Measurements from ENCODE around the gene CPT1A. TPM values are rescaled to one million over a fixed set of nuclear protein-coding genes. Genes with fewer than 3 reads are reported as not detected.
"Not testable (repeated sequence)": the region's sequence is repeated elsewhere in the genome, so short reads cannot be mapped to it uniquely, and the experiment has no call there.

The CPT1A gene
- total RNA-seq, 1 donor from 2014 or later = 45.5 TPM

- Mint-ChIP-seq H3K27ac (no peak overlapping the region), H3K4me1 (ENCODE audit: low read depth) (peaks cover 9% of the 10 kb centered on the region), H3K36me3 (ENCODE audit: low read depth) (no peaks in the 10 kb centered on the region), H3K4me3 (ENCODE audit: low read depth) (no peak overlapping the region), H3K9me3 (peaks cover 5% of the 10 kb centered on the region), H3K27me3 (ENCODE audit: low read depth) (peaks cover 13% of the 10 kb centered on the region)
- intact Hi-C loops (cut with micrococcal nuclease) = no loop called here
- DNase-seq (ENCODE audit: low spot score) = no peak
Observed at GRCh38 chr11:68865241-68865640, 23.5 kb upstream of the CPT1A start.

- no peak overlapping the region for H3K4me3 Mint-ChIP-seq (ENCODE audit: low read depth)
- intact Hi-C loops (cut with micrococcal nuclease) = no loop called here
- H3K9me3 Mint-ChIP-seq = peaks cover 5% of the 10 kb centered on the region
Observed at GRCh38 chr11:68863553-68864265, 22.0 kb upstream of the CPT1A start.

GRCh38 chr11:68862421-68862820 lies 20.7 kb upstream of the CPT1A start:
- no peak overlapping the region for H3K27ac Mint-ChIP-seq
- peaks cover 3% of the 10 kb centered on the region for H3K27me3 Mint-ChIP-seq (ENCODE audit: low read depth)
- H3K9me3 Mint-ChIP-seq = peaks cover 5% of the 10 kb centered on the region
- intact Hi-C loops (cut with micrococcal nuclease) = no loop called here
- H3K4me3 Mint-ChIP-seq (ENCODE audit: low read depth) = no peak overlapping the region
- H3K36me3 Mint-ChIP-seq (ENCODE audit: low read depth) = no peaks in the 10 kb centered on the region
- DNase-seq (ENCODE audit: low spot score) = no peak
- no peaks in the 10 kb centered on the region for H3K4me1 Mint-ChIP-seq (ENCODE audit: low read depth)

More at GRCh38 chr11:68863553-68864265, 22.0 kb upstream of the CPT1A start:
- Mint-ChIP-seq H3K27ac (no peak overlapping the region), H3K27me3 (ENCODE audit: low read depth) (peaks cover 3% of the 10 kb centered on the region), H3K4me1 (ENCODE audit: low read depth) (no peaks in the 10 kb centered on the region), H3K36me3 (ENCODE audit: low read depth) (no peaks in the 10 kb centered on the region)
- no peak for DNase-seq (ENCODE audit: low spot score)

GRCh38 chr11:68859123-68859522 lies 17.4 kb upstream of the CPT1A start:
- peaks cover 23% of the 10 kb centered on the region for H3K27me3 Mint-ChIP-seq (ENCODE audit: low read depth)
- no peak for DNase-seq (ENCODE audit: low spot score)
- H3K27ac Mint-ChIP-seq = no peak overlapping the region
- H3K4me3 Mint-ChIP-seq (ENCODE audit: low read depth) = no peak overlapping the region
- intact Hi-C loops (cut with micrococcal nuclease) = no loop called here
- H3K4me1 Mint-ChIP-seq (ENCODE audit: low read depth) = no peaks in the 10 kb centered on the region
- peaks cover 5% of the 10 kb centered on the region for H3K9me3 Mint-ChIP-seq
- no peaks in the 10 kb centered on the region for H3K36me3 Mint-ChIP-seq (ENCODE audit: low read depth)

- no peak overlapping the region for H3K4me3 Mint-ChIP-seq (ENCODE audit: low read depth)
- intact Hi-C loops (cut with micrococcal nuclease) = no loop called here
- H3K27me3 Mint-ChIP-seq (ENCODE audit: low read depth) = peaks cover 40% of the 10 kb centered on the region
- H3K4me1 Mint-ChIP-seq (ENCODE audit: low read depth) = no peaks in the 10 kb centered on the region
- DNase-seq (ENCODE audit: low spot score) = no peak
- H3K36me3 Mint-ChIP-seq (ENCODE audit: low read depth) = no peaks in the 10 kb centered on the region
- H3K9me3 Mint-ChIP-seq = no peaks in the 10 kb centered on the region
- H3K27ac Mint-ChIP-seq = no peak overlapping the region
Observed at GRCh38 chr11:68857037-68857586, 15.4 kb upstream of the CPT1A start.

GRCh38 chr11:68856425-68857030 lies 14.8 kb upstream of the CPT1A start:
- not testable (repeated sequence) for H3K4me3 Mint-ChIP-seq (ENCODE audit: low read depth)

GRCh38 chr11:68855205-68855981 lies 13.7 kb upstream of the CPT1A start:
- Mint-ChIP-seq H3K4me3 (ENCODE audit: low read depth) (peak overlapping the region; percentile 8), H3K27ac (no peak overlapping the region), H3K36me3 (ENCODE audit: low read depth) (no peaks in the 10 kb centered on the region), H3K27me3 (ENCODE audit: low read depth) (peaks cover 43% of the 10 kb centered on the region), H3K9me3 (no peaks in the 10 kb centered on the region), H3K4me1 (ENCODE audit: low read depth) (no peaks in the 10 kb centered on the region)
- intact Hi-C loops (cut with micrococcal nuclease) = no loop called here
- DNase-seq (ENCODE audit: low spot score) = no peak

More at GRCh38 chr11:68856425-68857030, 14.8 kb upstream of the CPT1A start:
- intact Hi-C loops (cut with micrococcal nuclease); H3K9me3 Mint-ChIP-seq; H3K27ac Mint-ChIP-seq; H3K36me3 Mint-ChIP-seq (ENCODE audit: low read depth); H3K4me1 Mint-ChIP-seq (ENCODE audit: low read depth); DNase-seq (ENCODE audit: low spot score): not testable (repeated sequence)
- H3K27me3 Mint-ChIP-seq (ENCODE audit: low read depth) = peaks cover 43% of the 10 kb centered on the region

GRCh38 chr11:68854273-68854958 lies 12.7 kb upstream of the CPT1A start:
- no peak overlapping the region for H3K4me3 Mint-ChIP-seq (ENCODE audit: low read depth)
- intact Hi-C loops (cut with micrococcal nuclease) = no loop called here

GRCh38 chr11:68852628-68853027 lies 10.9 kb upstream of the CPT1A start:
- Mint-ChIP-seq H3K4me1 (ENCODE audit: low read depth) (no peaks in the 10 kb centered on the region), H3K27me3 (ENCODE audit: low read depth) (peaks cover 45% of the 10 kb centered on the region), H3K9me3 (no peaks in the 10 kb centered on the region), H3K36me3 (ENCODE audit: low read depth) (no peaks in the 10 kb centered on the region), H3K4me3 (ENCODE audit: low read depth) (no peak overlapping the region), H3K27ac (no peak overlapping the region)
- DNase-seq (ENCODE audit: low spot score) = no peak
- intact Hi-C loops (cut with micrococcal nuclease) = no loop called here

More at GRCh38 chr11:68854273-68854958, 12.7 kb upstream of the CPT1A start:
- Mint-ChIP-seq H3K4me1 (ENCODE audit: low read depth) (no peaks in the 10 kb centered on the region), H3K27me3 (ENCODE audit: low read depth) (peaks cover 43% of the 10 kb centered on the region), H3K9me3 (no peaks in the 10 kb centered on the region), H3K27ac (no peak overlapping the region), H3K36me3 (ENCODE audit: low read depth) (no peaks in the 10 kb centered on the region)
- DNase-seq (ENCODE audit: low spot score) = no peak

- Mint-ChIP-seq H3K4me3 (ENCODE audit: low read depth) (no peak overlapping the region), H3K4me1 (ENCODE audit: low read depth) (peaks cover 8% of the 10 kb centered on the region), H3K36me3 (ENCODE audit: low read depth) (no peaks in the 10 kb centered on the region), H3K27ac (no peak overlapping the region), H3K27me3 (ENCODE audit: low read depth) (peaks cover 27% of the 10 kb centered on the region), H3K9me3 (no peaks in the 10 kb centered on the region)
- no peak for DNase-seq (ENCODE audit: low spot score)
- intact Hi-C loops (cut with micrococcal nuclease) = no loop called here
Observed at GRCh38 chr11:68848429-68848828, 6.7 kb upstream of the CPT1A start.

- DNase-seq (ENCODE audit: low spot score) = no peak
- Mint-ChIP-seq H3K27me3 (ENCODE audit: low read depth) (peaks cover 17% of the 10 kb centered on the region), H3K36me3 (ENCODE audit: low read depth) (no peaks in the 10 kb centered on the region), H3K4me3 (ENCODE audit: low read depth) (no peak overlapping the region), H3K4me1 (ENCODE audit: low read depth) (peaks cover 15% of the 10 kb centered on the region), H3K9me3 (no peaks in the 10 kb centered on the region), H3K27ac (no peak overlapping the region)
- intact Hi-C loops (cut with micrococcal nuclease) = no loop called here
Observed at GRCh38 chr11:68847395-68847794, 5.7 kb upstream of the CPT1A start.

- Mint-ChIP-seq H3K36me3 (ENCODE audit: low read depth) (no peaks in the 10 kb centered on the region), H3K27ac (no peak overlapping the region), H3K9me3 (no peaks in the 10 kb centered on the region), H3K27me3 (ENCODE audit: low read depth) (peaks cover 14% of the 10 kb centered on the region), H3K4me1 (ENCODE audit: low read depth) (peaks cover 19% of the 10 kb centered on the region), H3K4me3 (ENCODE audit: low read depth) (no peak overlapping the region)
- no peak for DNase-seq (ENCODE audit: low spot score)
- intact Hi-C loops (cut with micrococcal nuclease) = no loop called here
Observed at GRCh38 chr11:68845351-68846002, 3.8 kb upstream of the CPT1A start.
